KBM-7 (cell line): ENCODE results near the gene ADGRG6.
"Not testable (repeated sequence)": the region's sequence is repeated elsewhere in the genome, so short reads cannot be mapped to it uniquely, and the experiment has no call there.

Experiments
- DNase-seq: peaks from one replicate; pipeline ENCODE4 v3.0.0-alpha.2; 2015
- in situ Hi-C: fragments of 300-500 bp; cut with MboI; formaldehyde crosslinking; loops from 2 replicates; pipeline ENCODE4 v1.14.3; 2020; ENCODE audit warnings: low sequenced_read_pairs, low pct_unique_long_range_greater_than_20kb, mixed read lengths

Gene ADGRG6

GRCh38 chr6:142336787-142337186 lies 35.0 kb downstream of the ADGRG6 start:
- DNase-seq = no peak
- in situ Hi-C loops = no loop called here

DNA sequence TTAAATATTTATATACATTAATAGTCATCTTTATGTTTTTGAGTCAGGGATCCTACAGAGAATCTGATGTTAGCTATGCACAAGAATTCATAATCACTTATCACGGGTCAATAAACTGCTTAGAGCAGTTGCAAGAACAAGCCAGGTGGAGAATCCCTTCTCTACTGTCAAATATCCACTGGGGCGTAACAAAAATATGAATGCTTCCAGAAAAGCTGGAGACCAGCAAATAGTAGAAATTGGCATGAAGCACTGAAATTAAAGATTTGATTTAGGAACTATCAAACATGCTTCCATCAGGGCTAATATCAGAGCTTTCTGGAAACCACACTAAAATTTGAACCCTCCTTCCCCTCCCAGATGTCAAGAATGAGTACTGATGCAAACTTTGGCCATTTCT lies 37.3 kb downstream of the ADGRG6 start:
- DNase-seq = no peak
- in situ Hi-C loops = no loop called here

- in situ Hi-C loops = no loop called here
- DNase-seq = no peak
Measured at GRCh38 chr6:142339968-142340658, 38.3 kb downstream of the ADGRG6 start.

- in situ Hi-C loops = no loop called here
Measured at GRCh38 chr6:142341855-142342330, 40.1 kb downstream of the ADGRG6 start.

GRCh38 chr6:142342986-142343385 lies 41.2 kb downstream of the ADGRG6 start:
- in situ Hi-C loops = no loop called here
- no peak for DNase-seq

More at GRCh38 chr6:142341855-142342330, 40.1 kb downstream of the ADGRG6 start:
- no peak for DNase-seq

GRCh38 chr6:142343938-142344337 lies 42.1 kb downstream of the ADGRG6 start:
- DNase-seq = no peak
- in situ Hi-C loops = no loop called here

- DNase-seq = no peak
- in situ Hi-C loops = no loop called here
Measured at GRCh38 chr6:142345261-142345660, 43.5 kb downstream of the ADGRG6 start.

GRCh38 chr6:142346166-142346565 lies 44.4 kb downstream of the ADGRG6 start:
- DNase-seq, in situ Hi-C loops: not testable (repeated sequence)

DNA sequence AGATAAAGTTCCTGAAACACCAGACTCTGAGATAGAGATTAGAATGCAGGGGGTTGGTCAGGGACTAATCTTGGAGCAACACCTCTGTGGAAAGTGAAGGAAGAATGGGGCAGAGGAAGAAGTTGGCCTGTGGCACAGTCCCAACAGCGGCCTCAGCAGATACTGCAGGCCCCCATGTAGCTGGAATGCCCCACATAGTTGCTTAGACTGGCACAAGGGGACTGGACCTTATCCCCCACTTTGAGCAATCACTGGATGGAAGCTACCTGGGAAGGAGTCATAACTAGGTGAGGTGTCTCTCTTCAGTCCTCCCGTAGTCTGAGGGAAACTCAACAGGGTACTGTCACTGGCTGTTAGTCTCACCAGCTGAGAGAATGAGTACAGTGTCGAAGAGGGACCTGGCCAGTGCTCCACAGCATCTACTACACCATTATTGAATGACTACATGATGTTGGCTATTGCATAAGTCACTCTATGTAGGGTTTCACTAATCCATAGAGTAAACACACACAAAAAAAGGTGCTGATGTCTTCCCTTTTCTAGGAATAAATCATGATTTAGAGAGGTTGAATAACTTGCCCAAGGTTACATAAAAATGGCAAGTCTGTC lies 47.5 kb downstream of the ADGRG6 start:
- in situ Hi-C loops = no loop called here
- no peak for DNase-seq

DNA sequence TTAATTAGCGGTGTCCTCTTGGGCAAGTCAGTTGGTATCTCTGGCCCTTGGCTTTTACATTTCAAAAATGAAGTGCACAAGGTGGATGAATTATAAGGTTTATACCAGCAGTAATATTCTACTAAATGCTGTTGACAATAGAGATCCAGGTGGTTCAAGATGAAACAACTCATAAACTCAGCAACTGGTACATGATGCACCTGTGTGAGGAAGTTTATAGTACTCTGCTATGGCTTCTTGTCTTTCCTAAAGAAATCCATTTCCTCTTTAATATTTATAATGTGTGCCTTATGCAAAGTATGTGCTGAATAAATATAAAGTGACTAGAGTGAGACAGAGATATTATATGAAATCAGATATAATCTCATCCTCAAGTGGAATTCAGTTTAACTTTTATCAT lies 48.5 kb downstream of the ADGRG6 start:
- DNase-seq = no peak
- in situ Hi-C loops = no loop called here

DNA sequence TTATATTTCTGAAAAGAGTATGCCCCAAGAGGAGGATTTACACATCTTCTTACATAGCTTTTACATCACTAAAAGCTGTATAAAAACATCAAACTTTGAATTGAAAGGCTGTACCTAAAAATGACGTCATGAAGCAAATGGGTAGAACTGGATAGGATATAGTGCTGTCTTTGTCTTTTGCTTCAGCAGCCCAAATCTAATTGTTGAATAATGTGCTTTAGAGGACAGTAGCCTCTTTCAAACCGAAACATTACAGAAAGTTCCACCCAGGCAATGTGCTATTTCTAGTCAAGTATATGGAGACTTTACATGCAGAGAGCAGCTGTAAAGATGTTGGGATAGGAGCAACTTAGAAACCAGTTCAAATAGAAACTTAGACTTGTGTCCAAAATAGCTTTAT lies 51.9 kb downstream of the ADGRG6 start:
- in situ Hi-C loops = no loop called here
- no peak for DNase-seq

- in situ Hi-C loops = no loop called here
- DNase-seq = no peak
Measured at GRCh38 chr6:142354650-142355049, 52.8 kb downstream of the ADGRG6 start.

GRCh38 chr6:142355520-142356174 lies 53.8 kb downstream of the ADGRG6 start:
- no peak for DNase-seq
- in situ Hi-C loops = no loop called here

- in situ Hi-C loops = no loop called here
Measured at GRCh38 chr6:142356201-142356883, 54.5 kb downstream of the ADGRG6 start.

GRCh38 chr6:142356884-142357225 lies 55.0 kb downstream of the ADGRG6 start:
- DNase-seq = no peak
- in situ Hi-C loops = no loop called here

More at GRCh38 chr6:142356201-142356883, 54.5 kb downstream of the ADGRG6 start:
- DNase-seq = no peak

DNA sequence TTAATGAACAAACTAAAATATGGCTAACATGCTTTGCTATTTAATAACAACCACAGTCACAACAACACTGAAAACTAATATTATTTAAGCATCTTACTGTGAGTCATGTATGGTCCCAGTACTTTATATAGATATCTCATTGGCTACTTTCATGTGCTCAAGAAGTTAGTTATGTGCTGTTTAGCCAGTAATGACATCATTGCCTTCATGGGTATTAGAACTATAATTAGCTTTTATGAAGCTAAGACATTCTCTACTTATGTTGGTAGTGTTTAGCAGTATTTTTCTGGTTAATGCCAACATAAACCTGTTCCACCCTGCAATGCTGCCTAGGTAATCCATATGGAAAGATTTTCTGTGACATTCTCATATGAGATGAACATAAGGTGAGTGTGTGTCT lies 56.1 kb downstream of the ADGRG6 start:
- in situ Hi-C loops = no loop called here
- DNase-seq = no peak

DNA sequence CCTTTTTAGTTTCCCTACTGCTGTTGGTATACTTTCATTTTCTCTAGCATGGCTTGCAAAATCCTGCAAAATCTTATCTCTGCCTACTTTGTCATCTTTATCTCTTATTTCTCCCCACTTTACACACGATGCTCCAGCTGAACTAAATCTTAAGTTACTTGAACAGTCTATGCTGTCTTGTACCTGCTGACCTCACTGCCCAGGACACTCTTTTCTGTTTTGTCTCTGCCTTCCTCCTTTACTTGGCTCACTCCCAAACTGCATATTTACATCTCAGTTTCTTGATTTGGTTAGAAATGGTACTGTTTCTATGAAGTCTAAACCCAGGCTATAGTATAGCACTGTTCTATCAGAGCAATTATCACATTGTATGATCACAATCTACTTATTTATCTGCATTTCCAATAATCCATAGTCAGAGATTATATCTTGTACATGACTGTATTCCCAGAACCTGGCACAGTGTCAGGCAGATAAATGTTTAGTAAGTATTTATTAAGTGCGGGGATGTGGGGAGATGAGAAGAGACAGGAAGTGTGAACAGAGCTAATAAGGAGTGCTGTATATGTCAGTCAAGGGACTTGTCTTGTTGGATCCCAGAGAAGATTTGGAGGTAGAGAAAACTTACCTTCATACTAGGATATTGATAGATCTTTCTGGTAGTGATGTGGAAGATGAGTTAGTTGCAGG lies 57.6 kb downstream of the ADGRG6 start:
- in situ Hi-C loops = no loop called here
- no peak for DNase-seq

DNA sequence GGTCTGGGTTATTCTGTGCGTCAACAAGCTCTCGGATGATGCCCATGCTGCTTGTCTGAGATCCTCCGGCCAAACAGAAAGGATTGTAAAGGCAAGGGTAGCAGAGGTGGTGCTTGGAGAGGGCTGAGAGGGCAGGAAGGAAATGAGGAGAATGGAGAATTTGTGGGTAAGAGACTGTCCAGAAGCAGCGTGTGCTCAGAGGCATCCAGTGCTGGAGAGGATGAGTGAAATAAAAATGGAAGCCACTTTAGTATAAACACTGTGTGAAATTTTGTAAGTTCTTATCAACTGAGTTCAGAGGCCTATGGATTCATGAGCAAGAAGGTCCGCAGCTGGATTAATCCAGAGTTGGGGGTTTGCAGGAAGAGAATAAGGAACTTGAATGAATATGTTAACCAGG lies 59.5 kb downstream of the ADGRG6 start:
- DNase-seq = no peak
- in situ Hi-C loops = no loop called here
